ENCODE measurements around the gene PLEKHA4. TPM values are rescaled to one million over a fixed set of nuclear protein-coding genes. Genes with fewer than 3 reads are reported as not detected.

Gene PLEKHA4
- total RNA-seq, 1 experiment from 2014 or later, result 4.2 TPM

- in situ Hi-C loops (cut with HindIII; ENCODE audit: low pct_unique_long_range_greater_than_20kb, low sequenced_read_pairs), result no loop called here
- CTCF ChIA-PET, result no interaction called here
- BruUV-seq (replicated peaks), result no TSS peak
- DNase-seq (ENCODE audit: low read depth, low spot score) (no peak), ATAC-seq (no peak)
- POLR2A ChIA-PET, result no interaction called here
- Histone ChIP-seq H3K36me3 (ENCODE audit: control insufficient read depth, insufficient read depth, low read length) (no peaks in the 10 kb centered on the region), H3K27ac (ENCODE audit: low read length) (no peak overlapping the region), H3K4me3 (ENCODE audit: low read depth in 2 of 2, low read length in 2 of 2) (no peak overlapping the region), H3K9me3 (ENCODE audit: control insufficient read depth, insufficient read depth, low read depth, low read length) (no peaks in the 10 kb centered on the region), H3K4me1 (ENCODE audit: control insufficient read depth, insufficient read depth, low read length) (no peaks in the 10 kb centered on the region; the same call in 1 of the 2 replicates), H3K27me3 (ENCODE audit: control insufficient read depth, insufficient read depth, low read length) (no peaks in the 10 kb centered on the region)
- TF ChIP-seq CTCF (IDR thresholded peaks at IDR 0.05) (no peak), TCF7L2 (IDR thresholded peaks at IDR 0.05; ENCODE audit: low read depth, low read length) (no peak), REST (IDR thresholded peaks at IDR 0.05; ENCODE audit: insufficient read depth in 1 of 2, low read depth in 2 of 2, low read length in 1 of 2) (no peak), POLR2AphosphoS5 (IDR thresholded peaks at IDR 0.05; ENCODE audit: low read depth, low read length) (no peak), SIN3A (IDR thresholded peaks at IDR 0.05; ENCODE audit: borderline replicate concordance, insufficient read depth, low read depth, low read length) (no peak)
- intact Hi-C loops (cut with micrococcal nuclease; ENCODE audit: unreplicated experiment), result no loop called here
These were observed 27.4 kb downstream of the PLEKHA4 start for GRCh38 chr19:48841047-48841446.

- Histone ChIP-seq H3K27me3 (ENCODE audit: control insufficient read depth, insufficient read depth, low read length) (no peaks in the 10 kb centered on the region), H3K9me3 (ENCODE audit: control insufficient read depth, insufficient read depth, low read depth, low read length) (no peaks in the 10 kb centered on the region), H3K27ac (ENCODE audit: low read length) (no peak overlapping the region), H3K36me3 (ENCODE audit: control insufficient read depth, insufficient read depth, low read length) (no peaks in the 10 kb centered on the region), H3K4me3 (ENCODE audit: low read depth in 2 of 2, low read length in 2 of 2) (no peak overlapping the region; a peak in 2 of 4 replicates), H3K4me1 (ENCODE audit: control insufficient read depth, insufficient read depth, low read length) (no peaks in the 10 kb centered on the region; the same call in 1 of the 2 replicates)
- DNase-seq (ENCODE audit: low read depth, low spot score) (no peak), ATAC-seq (no peak)
- BruUV-seq (replicated peaks), result no TSS peak
- POLR2A ChIA-PET, result no interaction called here
- TF ChIP-seq CTCF (IDR thresholded peaks at IDR 0.05), result no peak
- TF ChIP-seq POLR2AphosphoS5 (IDR thresholded peaks at IDR 0.05; ENCODE audit: low read depth, low read length), result no peak
- TF ChIP-seq TCF7L2 (IDR thresholded peaks at IDR 0.05; ENCODE audit: low read depth, low read length), result no peak
- no peak for TF ChIP-seq REST (IDR thresholded peaks at IDR 0.05; ENCODE audit: insufficient read depth in 1 of 2, low read depth in 2 of 2, low read length in 1 of 2)
- TF ChIP-seq SIN3A (IDR thresholded peaks at IDR 0.05; ENCODE audit: borderline replicate concordance, insufficient read depth, low read depth, low read length), result no peak
- in situ Hi-C loops (cut with HindIII; ENCODE audit: low pct_unique_long_range_greater_than_20kb, low sequenced_read_pairs), result no loop called here
- CTCF ChIA-PET, result no interaction called here
- intact Hi-C loops (cut with micrococcal nuclease; ENCODE audit: unreplicated experiment), result loop anchor here (2.0 kb wide), 1 partner anchor 49 kb away; no protein-coding TSS in a partner anchor
These were observed 30.7 kb downstream of the PLEKHA4 start for GRCh38 chr19:48837687-48838086.
